Measurements from ENCODE around the gene PAGR1. TPM values are rescaled to one million over a fixed set of nuclear protein-coding genes. Genes with fewer than 3 reads are reported as not detected.

Gene PAGR1
- total and polyA plus RNA-seq, 10 of the 15 experiments (the other 5 are each of a cell fraction or from before 2014, with no cell fraction given), result 1.1 to 57.7 (median 23.4) TPM

GRCh38 chr16:29868396-29869009, 52.6 kb downstream of the PAGR1 start:
- CTCF ChIA-PET, result interaction anchor here (0.9 to 1.4 kb wide), 2 partner anchors 20 to 164 kb away, joined by 4 to 5 read pairs; no protein-coding TSS in a partner anchor
- Histone ChIP-seq H3K27ac (ENCODE audit: control insufficient read depth, insufficient read depth) (no peak overlapping the region), H3K4me2 (ENCODE audit: control insufficient read depth, insufficient read depth) (no peak overlapping the region), H3K9me3 (replicated peaks; ENCODE audit: control insufficient read depth, insufficient read depth, low read length) (no peaks in the 10 kb centered on the region), H3K27me3 (replicated peaks in 1 of 2; ENCODE audit: control insufficient read depth in 2 of 2, insufficient read depth in 2 of 2, low read length in 1 of 2) (0 out of 4 replicates have a peak, but pooled peaks cover 0 to 1% of the 10 kb centered on the region in 2 experiments), H3K36me3 (ENCODE audit: control insufficient read depth in 2 of 2, insufficient read depth in 2 of 2, low read length in 1 of 2) (no peaks in the 10 kb centered on the region), H3K9ac (ENCODE audit: control insufficient read depth, insufficient read depth, low read length) (no peak overlapping the region), H3K79me2 (ENCODE audit: control insufficient read depth, insufficient read depth, low read length) (no peaks in the 10 kb centered on the region), H3K4me1 (ENCODE audit: control insufficient read depth, insufficient read depth, low read length) (peaks cover 4% of the 10 kb centered on the region), H3K4me3 (no peak overlapping the region), H2AFZ (ENCODE audit: control insufficient read depth, low read depth, low read length) (no peak overlapping the region), H4K20me1 (ENCODE audit: control insufficient read depth, insufficient read depth) (no peaks in the 10 kb centered on the region)
- SMC1A ChIA-PET (ENCODE audit: uncharacterized antibody, unreplicated experiment), result no interaction called here
- ATAC-seq (no peak), DNase-seq (ENCODE audit: low read depth, low spot score) (no peak), FAIRE-seq (no peak)
- in situ Hi-C loops (cut with MboI) (no loop called here), intact Hi-C loops (cut with micrococcal nuclease; ENCODE audit: unreplicated experiment) (loop anchor here (10.0 kb wide), 1 partner anchor 56 kb away; the partner anchor contains the start of gene KCTD13)
- POLR2A ChIA-PET, result no interaction called here
- RAD21 ChIA-PET (ENCODE audit: unreplicated experiment), result no interaction called here
- 55% methylated on average over 8 of the region's 8 CpGs for WGBS (ENCODE audit: insufficient coverage, insufficient replicate concordance, low lambda C conversion rate, missing lambda C conversion rate)
- TF ChIP-seq, protein P1, sequence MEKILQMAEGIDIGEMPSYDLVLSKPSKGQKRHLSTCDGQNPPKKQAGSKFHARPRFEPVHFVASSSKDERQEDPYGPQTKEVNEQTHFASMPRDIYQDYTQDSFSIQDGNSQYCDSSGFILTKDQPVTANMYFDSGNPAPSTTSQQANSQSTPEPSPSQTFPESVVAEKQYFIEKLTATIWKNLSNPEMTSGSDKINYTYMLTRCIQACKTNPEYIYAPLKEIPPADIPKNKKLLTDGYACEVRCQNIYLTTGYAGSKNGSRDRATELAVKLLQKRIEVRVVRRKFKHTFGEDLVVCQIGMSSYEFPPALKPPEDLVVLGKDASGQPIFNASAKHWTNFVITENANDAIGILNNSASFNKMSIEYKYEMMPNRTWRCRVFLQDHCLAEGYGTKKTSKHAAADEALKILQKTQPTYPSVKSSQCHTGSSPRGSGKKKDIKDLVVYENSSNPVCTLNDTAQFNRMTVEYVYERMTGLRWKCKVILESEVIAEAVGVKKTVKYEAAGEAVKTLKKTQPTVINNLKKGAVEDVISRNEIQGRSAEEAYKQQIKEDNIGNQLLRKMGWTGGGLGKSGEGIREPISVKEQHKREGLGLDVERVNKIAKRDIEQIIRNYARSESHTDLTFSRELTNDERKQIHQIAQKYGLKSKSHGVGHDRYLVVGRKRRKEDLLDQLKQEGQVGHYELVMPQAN (conservative IDR thresholded peaks at IDR 0.05), result no peak
- TF ChIP-seq NR2C2 (IDR thresholded peaks at IDR 0.05; ENCODE audit: borderline replicate concordance, control insufficient read depth, insufficient read length, low read depth) (no peak), SRF (IDR thresholded peaks at IDR 0.05; ENCODE audit: low read depth in 2 of 2, low read length in 2 of 2) (no peak), EZH2 (IDR thresholded peaks at IDR 0.05; ENCODE audit: borderline replicate concordance, control insufficient read depth, low read depth, low read length) (no peak), MEF2B (IDR thresholded peaks at IDR 0.05; ENCODE audit: partially characterized antibody, poor library complexity, severe bottlenecking) (no peak), RBBP5 (conservative IDR thresholded peaks at IDR 0.05) (no peak), NRF1 (conservative IDR thresholded peaks at IDR 0.05; ENCODE audit: low read depth, low read length) (no peak), CHD1 (IDR thresholded peaks at IDR 0.05; ENCODE audit: low read depth, low read length) (no peak)
- TF ChIP-seq, protein P2, sequence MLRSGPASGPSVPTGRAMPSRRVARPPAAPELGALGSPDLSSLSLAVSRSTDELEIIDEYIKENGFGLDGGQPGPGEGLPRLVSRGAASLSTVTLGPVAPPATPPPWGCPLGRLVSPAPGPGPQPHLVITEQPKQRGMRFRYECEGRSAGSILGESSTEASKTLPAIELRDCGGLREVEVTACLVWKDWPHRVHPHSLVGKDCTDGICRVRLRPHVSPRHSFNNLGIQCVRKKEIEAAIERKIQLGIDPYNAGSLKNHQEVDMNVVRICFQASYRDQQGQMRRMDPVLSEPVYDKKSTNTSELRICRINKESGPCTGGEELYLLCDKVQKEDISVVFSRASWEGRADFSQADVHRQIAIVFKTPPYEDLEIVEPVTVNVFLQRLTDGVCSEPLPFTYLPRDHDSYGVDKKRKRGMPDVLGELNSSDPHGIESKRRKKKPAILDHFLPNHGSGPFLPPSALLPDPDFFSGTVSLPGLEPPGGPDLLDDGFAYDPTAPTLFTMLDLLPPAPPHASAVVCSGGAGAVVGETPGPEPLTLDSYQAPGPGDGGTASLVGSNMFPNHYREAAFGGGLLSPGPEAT (IDR thresholded peaks at IDR 0.05; ENCODE audit: low read depth), result no peak
- TF ChIP-seq, protein P3, sequence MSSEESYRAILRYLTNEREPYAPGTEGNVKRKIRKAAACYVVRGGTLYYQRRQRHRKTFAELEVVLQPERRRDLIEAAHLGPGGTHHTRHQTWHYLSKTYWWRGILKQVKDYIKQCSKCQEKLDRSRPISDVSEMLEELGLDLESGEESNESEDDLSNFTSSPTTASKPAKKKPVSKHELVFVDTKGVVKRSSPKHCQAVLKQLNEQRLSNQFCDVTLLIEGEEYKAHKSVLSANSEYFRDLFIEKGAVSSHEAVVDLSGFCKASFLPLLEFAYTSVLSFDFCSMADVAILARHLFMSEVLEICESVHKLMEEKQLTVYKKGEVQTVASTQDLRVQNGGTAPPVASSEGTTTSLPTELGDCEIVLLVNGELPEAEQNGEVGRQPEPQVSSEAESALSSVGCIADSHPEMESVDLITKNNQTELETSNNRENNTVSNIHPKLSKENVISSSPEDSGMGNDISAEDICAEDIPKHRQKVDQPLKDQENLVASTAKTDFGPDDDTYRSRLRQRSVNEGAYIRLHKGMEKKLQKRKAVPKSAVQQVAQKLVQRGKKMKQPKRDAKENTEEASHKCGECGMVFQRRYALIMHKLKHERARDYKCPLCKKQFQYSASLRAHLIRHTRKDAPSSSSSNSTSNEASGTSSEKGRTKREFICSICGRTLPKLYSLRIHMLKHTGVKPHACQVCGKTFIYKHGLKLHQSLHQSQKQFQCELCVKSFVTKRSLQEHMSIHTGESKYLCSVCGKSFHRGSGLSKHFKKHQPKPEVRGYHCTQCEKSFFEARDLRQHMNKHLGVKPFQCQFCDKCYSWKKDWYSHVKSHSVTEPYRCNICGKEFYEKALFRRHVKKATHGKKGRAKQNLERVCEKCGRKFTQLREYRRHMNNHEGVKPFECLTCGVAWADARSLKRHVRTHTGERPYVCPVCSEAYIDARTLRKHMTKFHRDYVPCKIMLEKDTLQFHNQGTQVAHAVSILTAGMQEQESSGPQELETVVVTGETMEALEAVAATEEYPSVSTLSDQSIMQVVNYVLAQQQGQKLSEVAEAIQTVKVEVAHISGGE (CRISPR knock-in tag; IDR thresholded peaks at IDR 0.05), result no peak
- TF ChIP-seq, protein P4, sequence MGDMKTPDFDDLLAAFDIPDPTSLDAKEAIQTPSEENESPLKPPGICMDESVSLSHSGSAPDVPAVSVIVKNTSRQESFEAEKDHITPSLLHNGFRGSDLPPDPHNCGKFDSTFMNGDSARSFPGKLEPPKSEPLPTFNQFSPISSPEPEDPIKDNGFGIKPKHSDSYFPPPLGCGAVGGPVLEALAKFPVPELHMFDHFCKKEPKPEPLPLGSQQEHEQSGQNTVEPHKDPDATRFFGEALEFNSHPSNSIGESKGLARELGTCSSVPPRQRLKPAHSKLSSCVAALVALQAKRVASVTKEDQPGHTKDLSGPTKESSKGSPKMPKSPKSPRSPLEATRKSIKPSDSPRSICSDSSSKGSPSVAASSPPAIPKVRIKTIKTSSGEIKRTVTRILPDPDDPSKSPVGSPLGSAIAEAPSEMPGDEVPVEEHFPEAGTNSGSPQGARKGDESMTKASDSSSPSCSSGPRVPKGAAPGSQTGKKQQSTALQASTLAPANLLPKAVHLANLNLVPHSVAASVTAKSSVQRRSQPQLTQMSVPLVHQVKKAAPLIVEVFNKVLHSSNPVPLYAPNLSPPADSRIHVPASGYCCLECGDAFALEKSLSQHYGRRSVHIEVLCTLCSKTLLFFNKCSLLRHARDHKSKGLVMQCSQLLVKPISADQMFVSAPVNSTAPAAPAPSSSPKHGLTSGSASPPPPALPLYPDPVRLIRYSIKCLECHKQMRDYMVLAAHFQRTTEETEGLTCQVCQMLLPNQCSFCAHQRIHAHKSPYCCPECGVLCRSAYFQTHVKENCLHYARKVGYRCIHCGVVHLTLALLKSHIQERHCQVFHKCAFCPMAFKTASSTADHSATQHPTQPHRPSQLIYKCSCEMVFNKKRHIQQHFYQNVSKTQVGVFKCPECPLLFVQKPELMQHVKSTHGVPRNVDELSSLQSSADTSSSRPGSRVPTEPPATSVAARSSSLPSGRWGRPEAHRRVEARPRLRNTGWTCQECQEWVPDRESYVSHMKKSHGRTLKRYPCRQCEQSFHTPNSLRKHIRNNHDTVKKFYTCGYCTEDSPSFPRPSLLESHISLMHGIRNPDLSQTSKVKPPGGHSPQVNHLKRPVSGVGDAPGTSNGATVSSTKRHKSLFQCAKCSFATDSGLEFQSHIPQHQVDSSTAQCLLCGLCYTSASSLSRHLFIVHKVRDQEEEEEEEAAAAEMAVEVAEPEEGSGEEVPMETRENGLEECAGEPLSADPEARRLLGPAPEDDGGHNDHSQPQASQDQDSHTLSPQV (IDR thresholded peaks at IDR 0.05), result no peak
- BruUV-seq (replicated peaks), result no TSS peak
